HFFc6 (cell line): ENCODE results near the gene MYF6. TPM values are rescaled to one million over a fixed set of nuclear protein-coding genes. Genes with fewer than 3 reads are reported as not detected.

ENCODE experiments used
- DNase-seq: peaks from one replicate; pipeline ENCODE4 v3.0.0-alpha.2; 2018
- H3K27ac Mint-ChIP-seq: 2 replicates; pipeline ENCODE4 v1.8.0; 2020; ENCODE audit warnings: mild to moderate bottlenecking, mixed read lengths
- H3K27me3 Mint-ChIP-seq: 2 replicates; pipeline ENCODE4 v1.8.0; 2021; ENCODE audit warnings: mild to moderate bottlenecking, moderate library complexity, mixed read lengths; ENCODE audit not compliant: insufficient read depth
- H3K36me3 Mint-ChIP-seq: 2 replicates; pipeline ENCODE4 v1.8.0; 2021; ENCODE audit warnings: low read depth, mixed read lengths
- H3K4me1 Mint-ChIP-seq: 2 replicates; pipeline ENCODE4 v1.8.0; 2020; ENCODE audit warnings: low read depth, mixed read lengths
- H3K4me3 Mint-ChIP-seq: 2 replicates; pipeline ENCODE4 v1.8.0; 2020; ENCODE audit warnings: mild to moderate bottlenecking, moderate library complexity, mixed read lengths
- H3K9me3 Mint-ChIP-seq: 2 replicates; pipeline ENCODE4 v1.8.0; 2020; ENCODE audit warnings: mild to moderate bottlenecking, mixed read lengths
- CTCF ChIP-seq: fragments of 200-600 bp; sonication (generic); IDR thresholded peaks from 2 replicates; pipeline ENCODE4 v1.5.0; 2021; ENCODE audit warnings: antibody characterized with exemption, mild to moderate bottlenecking
- total RNA-seq, 6 experiments: library from RNA; stranded (reverse); fragmentation: NEBNext Ultra II Directional; extraction: Animal tissue kit (Norgen Biotek cat#: 25700); gene quantifications; 2 replicates in 1 of 6; 3 replicates in 5 of 6; pipeline ENCODE4 v1.2.3, GENCODE V29; 2021

MYF6 gene
- total RNA-seq, 6 experiments from 2014 or later = not detected

GRCh38 chr12:80714846-80715245 is 7.4 kb downstream of the MYF6 start:
- peak overlapping the region; percentile 84; the same call in 1 of the 2 replicates for H3K4me3 Mint-ChIP-seq
- DNase-seq = no peak
- H3K4me1 Mint-ChIP-seq = peaks cover 10% of the 10 kb centered on the region; the same call in 1 of the 2 replicates
- no peaks in the 10 kb centered on the region for H3K9me3 Mint-ChIP-seq
- no peaks in the 10 kb centered on the region; the same call in 1 of the 2 replicates for H3K36me3 Mint-ChIP-seq
- TF ChIP-seq CTCF = no peak
- peaks cover 7% of the 10 kb centered on the region for H3K27me3 Mint-ChIP-seq
- H3K27ac Mint-ChIP-seq = no peak overlapping the region

- Mint-ChIP-seq H3K9me3 (no peaks in the 10 kb centered on the region), H3K27ac (no peak overlapping the region), H3K27me3 (peaks cover 7% of the 10 kb centered on the region), H3K36me3 (no peaks in the 10 kb centered on the region; the same call in 1 of the 2 replicates), H3K4me1 (peaks cover 10% of the 10 kb centered on the region; the same call in 1 of the 2 replicates), H3K4me3 (no peak overlapping the region)
- DNase-seq = no peak
- no peak for TF ChIP-seq CTCF
These were observed 8.3 kb downstream of the MYF6 start for GRCh38 chr12:80715713-80716249.

- TF ChIP-seq CTCF = no peak
- no peak for DNase-seq
- peaks cover 7% of the 10 kb centered on the region for H3K27me3 Mint-ChIP-seq
- H3K4me1 Mint-ChIP-seq = peaks cover 10% of the 10 kb centered on the region; the same call in 1 of the 2 replicates
- no peak within 1 kb of the TSS for H3K27ac Mint-ChIP-seq
- H3K4me3 Mint-ChIP-seq = no peak within 1 kb of the TSS
- no peaks in the 10 kb centered on the region; the same call in 1 of the 2 replicates for H3K36me3 Mint-ChIP-seq
- H3K9me3 Mint-ChIP-seq = no peaks in the 10 kb centered on the region
These were observed 9.4 kb downstream of the MYF6 start, which contains the start of gene MYF5 for GRCh38 chr12:80716696-80717469. TSS of gene MYF5 (plus strand) at chr12:80716912. CDS start at chr12:80717064, 152 bp downstream.

GRCh38 chr12:80717856-80718255 is 10.4 kb downstream of the MYF6 start:
- TF ChIP-seq CTCF = no peak
- Mint-ChIP-seq H3K4me3 (no peak overlapping the region), H3K9me3 (no peaks in the 10 kb centered on the region), H3K36me3 (no peaks in the 10 kb centered on the region; the same call in 1 of the 2 replicates), H3K4me1 (peaks cover 10% of the 10 kb centered on the region; the same call in 1 of the 2 replicates), H3K27me3 (peaks cover 7% of the 10 kb centered on the region), H3K27ac (no peak overlapping the region)
- no peak for DNase-seq

GRCh38 chr12:80720516-80720915 is 13.1 kb downstream of the MYF6 start:
- Mint-ChIP-seq H3K27ac (no peak overlapping the region), H3K4me3 (no peak overlapping the region), H3K4me1 (0 out of 2 replicates have a peak, but pooled peaks cover 4% of the 10 kb centered on the region), H3K9me3 (no peaks in the 10 kb centered on the region), H3K27me3 (peaks cover 5% of the 10 kb centered on the region), H3K36me3 (no peaks in the 10 kb centered on the region; the same call in 1 of the 2 replicates)
- no peak for TF ChIP-seq CTCF
- DNase-seq = no peak
